NCI-H1694 treated with DMSO at 0.1 percent for 48 hours (cell line): Measurements from ENCODE around the gene KRTAP13-4.
A peak's percentile ranks its signal among the peaks of the same experiment; 100 is the strongest.

Source experiments
- DNase-seq: peaks from one replicate; lab custom pipeline; 2025; lab: John Stamatoyannopoulos, UW

KRTAP13-4 gene

GRCh38 chr21:30430170-30430655 lies at the start of gene KRTAP13-4:
Gene KRTAP13-4, plus strand, starts transcription at chr21:30430220. Its CDS starts 56 bp downstream, at chr21:30430276.
- DNase-seq, result no peak

GRCh38 chr21:30382201-30382600 lies 47.8 kb upstream of the KRTAP13-4 start:
- no peak for DNase-seq

GRCh38 chr21:30391492-30392025 lies 38.5 kb upstream of the KRTAP13-4 start:
- DNase-seq, result no peak

GRCh38 chr21:30395731-30396130 lies 34.3 kb upstream of the KRTAP13-4 start, which contains the start of gene KRTAP13-1:
Gene KRTAP13-1, plus strand, starts transcription at chr21:30396031. Its CDS starts 56 bp downstream, at chr21:30396087.
- DNase-seq, result no peak

- peak; percentile 66 for DNase-seq
Observed at GRCh38 chr21:30408782-30409494, 21.1 kb upstream of the KRTAP13-4 start.

- no peak for DNase-seq
Observed at GRCh38 chr21:30415993-30416392, 14.0 kb upstream of the KRTAP13-4 start.

GRCh38 chr21:30425826-30426225 lies 4.2 kb upstream of the KRTAP13-4 start, which contains the start of gene KRTAP13-3:
Gene KRTAP13-3, minus strand, starts transcription at chr21:30425926. Its CDS starts 14 bp downstream, at chr21:30425912.
- no peak for DNase-seq

- no peak for DNase-seq
Observed at GRCh38 chr21:30426731-30427130, 3.3 kb upstream of the KRTAP13-4 start.

- DNase-seq, result no peak
Observed at GRCh38 chr21:30434033-30434631, 4.1 kb downstream of the KRTAP13-4 start.

GRCh38 chr21:30437010-30437565 lies 7.1 kb downstream of the KRTAP13-4 start:
- no peak for DNase-seq

GRCh38 chr21:30439975-30440374 lies 10.0 kb downstream of the KRTAP13-4 start, which contains the start of gene KRTAP15-1:
Gene KRTAP15-1, plus strand, starts transcription at chr21:30440275. Its CDS starts 53 bp downstream, at chr21:30440328.
- no peak for DNase-seq

GRCh38 chr21:30443226-30443625 lies 13.2 kb downstream of the KRTAP13-4 start:
- DNase-seq, result no peak

GRCh38 chr21:30444204-30444603 lies 14.2 kb downstream of the KRTAP13-4 start:
- no peak for DNase-seq

- no peak for DNase-seq
Observed at GRCh38 chr21:30447056-30447455, 17.0 kb downstream of the KRTAP13-4 start.

- DNase-seq, result no peak
Observed at GRCh38 chr21:30448514-30448913, 18.5 kb downstream of the KRTAP13-4 start.

GRCh38 chr21:30463713-30464112 lies 33.7 kb downstream of the KRTAP13-4 start:
- DNase-seq, result no peak

GRCh38 chr21:30468900-30469714 lies 39.1 kb downstream of the KRTAP13-4 start:
- DNase-seq, result no peak

- DNase-seq, result no peak
Observed at GRCh38 chr21:30478004-30478403, 48.0 kb downstream of the KRTAP13-4 start.

- no peak for DNase-seq
Observed at GRCh38 chr21:30479259-30479658, 49.2 kb downstream of the KRTAP13-4 start.

- no peak for DNase-seq
Observed at GRCh38 chr21:30480145-30480544, 50.1 kb downstream of the KRTAP13-4 start, which contains the start of gene KRTAP19-1. Gene KRTAP19-1, minus strand, starts transcription at chr21:30480367. Its CDS starts 50 bp downstream, at chr21:30480317.
